NCI-H345 treated with DMSO at 0.1 percent for 48 hours (cell line): ENCODE measurements around the gene C1orf74.
"Not testable (repeated sequence)": the region's sequence is repeated elsewhere in the genome, so short reads cannot be mapped to it uniquely, and the experiment has no call there.

Source experiments
- DNase-seq: peaks from one replicate; lab custom pipeline; 2025; ENCODE audit not compliant: unreplicated experiment; lab: John Stamatoyannopoulos, UW

The C1orf74 gene

GRCh38 chr1:209805875-209806760 is 21.8 kb upstream of the C1orf74 start, which contains the start of gene IRF6:
Gene IRF6, minus strand, starts transcription at chr1:209806142. Its CDS starts 4,729 bp downstream, at chr1:209801413.
- peak; percentile 71 for DNase-seq

DNA sequence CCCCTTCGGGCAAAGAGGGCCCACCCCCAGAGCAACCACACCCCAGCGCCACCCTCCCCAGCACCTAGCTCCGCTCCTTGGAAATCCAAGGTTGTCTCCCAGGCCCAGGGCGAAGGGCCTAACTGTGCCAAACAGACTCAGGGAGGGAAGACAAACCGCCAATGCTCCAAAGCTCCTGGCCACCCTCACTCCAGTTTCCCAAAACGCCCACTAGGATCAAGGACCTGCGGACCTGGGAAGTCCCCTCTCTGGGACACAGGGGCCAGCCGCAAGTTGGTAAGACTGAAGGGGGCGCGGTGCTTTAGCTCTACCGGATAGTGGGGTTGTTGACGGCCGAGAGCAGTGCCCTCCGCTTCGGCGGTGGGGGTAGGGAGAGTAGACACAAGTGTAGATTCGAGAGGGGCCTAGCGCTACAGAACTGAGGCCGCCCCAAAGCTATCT is 21.0 kb upstream of the C1orf74 start:
- no peak for DNase-seq

- no peak for DNase-seq
These were observed 19.2 kb upstream of the C1orf74 start for GRCh38 chr1:209803568-209803967.

GRCh38 chr1:209802780-209803152 is 18.4 kb upstream of the C1orf74 start:
- DNase-seq, result no peak

- no peak for DNase-seq
These were observed 17.9 kb upstream of the C1orf74 start for GRCh38 chr1:209802117-209802779.

GRCh38 chr1:209800984-209801834 is 16.9 kb upstream of the C1orf74 start:
- DNase-seq, result no peak

DNA sequence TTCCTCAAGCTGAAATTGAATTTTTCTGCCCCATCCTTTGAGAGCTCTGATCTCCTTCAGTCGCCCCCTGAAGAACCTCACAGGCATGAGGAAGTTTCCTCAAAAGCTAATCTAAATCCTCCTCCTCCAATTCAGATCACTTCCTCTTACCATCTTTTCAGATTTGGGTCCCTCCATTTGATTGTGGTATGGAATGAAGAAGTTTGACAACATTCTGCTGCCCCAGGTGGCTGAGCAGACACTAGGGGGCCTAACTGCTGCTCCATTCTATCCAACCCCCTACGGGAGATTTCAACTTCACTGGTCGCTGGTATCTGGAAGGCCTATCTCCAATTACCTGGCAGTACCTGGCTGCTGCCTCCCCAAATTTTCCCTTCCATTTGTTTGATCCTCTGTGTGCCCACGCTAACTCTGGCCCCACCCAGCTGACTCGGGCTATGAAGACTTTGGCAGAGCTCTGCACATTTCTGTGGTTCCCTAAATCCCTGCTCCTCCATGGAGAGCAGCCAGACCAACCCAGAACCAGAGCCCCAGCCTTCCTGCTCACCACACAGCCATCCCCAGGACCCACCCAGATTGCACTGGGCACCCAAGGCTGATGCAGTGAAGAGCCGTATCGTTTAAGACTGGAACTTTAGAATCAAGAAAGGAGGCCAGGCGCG is 13.8 kb upstream of the C1orf74 start:
- DNase-seq, result no peak

DNA sequence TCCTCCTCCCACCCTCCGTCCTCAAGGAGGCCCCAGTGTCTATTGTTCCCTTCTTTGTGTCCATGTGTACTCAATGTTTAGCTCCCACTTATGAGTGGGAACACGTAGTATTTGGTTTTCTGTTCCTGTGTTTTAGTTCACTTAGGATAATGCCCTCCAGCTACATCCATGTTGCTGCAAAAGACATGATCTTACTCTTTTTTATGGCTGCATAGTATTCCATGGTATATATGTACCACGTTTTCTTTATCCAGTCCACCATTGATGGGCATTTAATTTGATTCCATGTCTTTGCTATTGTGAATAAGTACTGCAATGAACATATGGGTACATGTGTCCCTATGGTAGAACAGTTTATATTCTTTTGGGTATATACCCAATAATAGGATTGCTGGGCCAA is 9.4 kb upstream of the C1orf74 start:
- DNase-seq, result not testable (repeated sequence)

GRCh38 chr1:209791920-209792319 is 7.6 kb upstream of the C1orf74 start:
- no peak for DNase-seq

GRCh38 chr1:209790286-209791193 is 6.2 kb upstream of the C1orf74 start:
- DNase-seq, result no peak

DNA sequence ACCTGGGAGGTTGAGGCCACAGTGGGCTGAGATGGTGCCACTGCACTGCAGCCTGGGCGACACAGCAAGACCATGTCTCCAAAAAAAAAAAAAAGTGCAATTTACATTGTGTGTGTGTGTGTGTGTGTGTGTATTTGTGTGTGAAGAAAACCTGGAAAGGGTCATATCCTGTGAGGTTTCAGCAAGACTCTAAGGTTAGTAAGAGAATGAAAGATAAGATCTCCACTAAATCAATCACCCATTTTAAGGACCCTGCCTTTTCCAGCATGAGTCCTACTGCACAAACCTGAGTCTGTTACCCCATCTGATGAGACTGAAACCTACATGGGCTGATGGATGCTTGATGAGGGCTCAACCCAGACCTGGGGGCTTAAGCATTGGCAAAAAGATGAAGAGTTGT is 4.9 kb upstream of the C1orf74 start:
- DNase-seq, result no peak

GRCh38 chr1:209787551-209787950 is 3.2 kb upstream of the C1orf74 start:
- DNase-seq, result no peak

- DNase-seq, result no peak
These were observed 1.8 kb upstream of the C1orf74 start for GRCh38 chr1:209786146-209786545.

DNA sequence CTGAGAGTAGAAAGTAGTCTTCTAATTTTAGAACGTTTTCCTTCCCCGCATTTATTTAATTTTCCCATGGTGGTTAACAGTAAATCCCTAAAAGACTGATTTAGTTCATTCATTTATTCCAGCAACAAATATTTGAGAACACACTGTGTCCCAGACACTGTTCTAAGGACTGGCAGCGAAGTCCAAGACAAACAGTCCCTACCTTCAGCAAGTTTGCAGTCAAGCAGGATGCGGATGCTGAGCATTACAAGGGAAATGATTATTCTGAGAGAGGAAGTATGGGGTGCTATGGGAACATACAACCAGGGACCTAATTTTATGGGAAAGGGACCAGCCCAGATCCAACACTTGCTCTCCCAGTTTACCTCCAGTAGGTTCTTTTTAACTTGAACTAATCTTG is 1.2 kb upstream of the C1orf74 start:
- DNase-seq, result no peak

- DNase-seq, result no peak
These were observed 973 bp downstream of the C1orf74 start for GRCh38 chr1:209783386-209783785.

DNA sequence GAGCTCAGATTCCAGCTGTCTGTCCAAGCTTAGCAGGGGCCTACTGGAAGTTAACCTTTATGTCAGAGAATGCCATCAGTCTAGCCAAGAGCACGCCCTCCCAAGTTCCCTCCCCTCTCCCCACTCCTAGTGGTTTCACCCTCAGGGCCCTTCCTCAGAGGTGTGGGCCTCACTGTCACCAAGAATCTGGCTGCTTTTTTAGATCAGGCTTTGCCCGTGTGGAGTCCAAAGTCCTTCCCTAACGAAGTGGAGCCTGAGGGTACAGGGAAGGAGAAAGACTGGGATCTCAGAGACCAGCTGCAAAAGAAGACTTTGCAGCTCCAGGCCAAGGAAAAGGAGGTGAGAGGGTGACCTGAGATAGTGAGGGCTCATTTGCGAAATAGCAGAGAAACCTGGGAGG is 4.1 kb downstream of the C1orf74 start:
- no peak for DNase-seq

DNA sequence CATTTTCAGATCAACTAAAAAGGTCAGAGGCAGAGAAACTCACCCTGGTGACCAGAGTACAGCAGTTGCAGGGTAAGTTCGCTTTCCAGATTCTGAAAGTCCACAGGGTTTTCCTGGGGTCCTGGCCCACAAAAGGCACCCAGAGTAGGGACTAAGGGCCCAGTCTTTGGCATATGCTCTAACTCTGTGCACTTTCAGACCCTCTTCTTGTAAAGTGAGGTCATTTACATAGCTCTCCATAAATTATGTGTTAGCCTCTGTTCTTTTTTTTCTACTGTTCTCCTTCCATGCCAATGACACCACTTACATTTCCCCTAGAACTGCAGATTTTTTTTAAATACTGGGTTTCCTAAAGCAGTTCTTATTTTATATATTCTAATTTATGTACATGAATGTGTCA is 6.3 kb downstream of the C1orf74 start:
- no peak for DNase-seq

DNA sequence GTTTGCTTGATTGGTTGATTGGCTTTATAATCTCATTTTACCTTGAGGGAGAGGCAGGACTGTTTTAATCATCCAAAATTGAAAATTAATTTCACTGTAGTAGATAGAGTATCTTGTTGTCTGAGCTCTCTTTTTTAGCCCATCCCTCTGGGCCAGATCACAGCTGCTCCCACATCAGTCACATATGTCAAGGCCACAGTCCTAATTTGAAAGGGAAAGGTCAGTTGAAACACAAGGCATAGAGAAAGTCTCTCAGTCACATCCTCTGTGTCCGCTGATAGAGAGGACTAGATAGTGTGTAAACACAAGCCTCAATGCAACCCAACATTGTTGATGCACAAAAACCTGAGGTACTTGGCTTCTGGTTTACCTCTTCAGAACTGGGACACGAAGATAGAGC is 6.8 kb downstream of the C1orf74 start:
- no peak for DNase-seq

GRCh38 chr1:209775678-209776077 is 8.7 kb downstream of the C1orf74 start:
- no peak for DNase-seq

GRCh38 chr1:209774592-209774991 is 9.8 kb downstream of the C1orf74 start:
- DNase-seq, result no peak
